Body of pancreas (tissue), 4 donors: Measurements from ENCODE around the gene ATAD3C.

Experiments used
- CTCF ChIP-seq, 7 experiments: fragments of 450-650 bp in 4 of 7; fragments of 200-600 bp in 3 of 7; sonication (generic) in 3 of 7; IDR thresholded peaks; one replicate each; pipeline ENCODE4 v1.5.1; 2016 to 2019; ENCODE audit warnings: antibody characterized with exemption in 7 of 7
- POLR2A ChIP-seq, 3 donors: fragments of 450-650 bp; IDR thresholded peaks; one replicate each; pipeline ENCODE4 v1.6.1; 2016; ENCODE audit warnings: antibody characterized with exemption in 3 of 3, mild to moderate bottlenecking in 2 of 3

GRCh38 chr1:1406821-1407635, 42.5 kb upstream of the ATAD3C start, which contains the start of gene MRPL20:
- TF ChIP-seq POLR2A (IDR thresholded peaks at IDR 0.05) (peak; percentile 65 to 86 (median 82)), CTCF (IDR thresholded peaks at IDR 0.05) (no peak)
